ENCODE results near the gene SPO11.

Gene SPO11

GRCh38 chr20:57291003-57291402 is 38.6 kb upstream of the SPO11 start:
- H3K4me1 ChIP-seq (ENCODE audit: insufficient read depth, low read length) = peaks cover 27% of the 10 kb centered on the region

GRCh38 chr20:57291694-57292093 is 37.9 kb upstream of the SPO11 start:
- no peak overlapping the region for H3K27ac ChIP-seq (ENCODE audit: low read depth, low read length)

More at GRCh38 chr20:57291003-57291402, 38.6 kb upstream of the SPO11 start:
- Histone ChIP-seq H3K9me3 (ENCODE audit: low read length) (no peaks in the 10 kb centered on the region), H3K9ac (ENCODE audit: low read length) (no peak overlapping the region), H3K27ac (ENCODE audit: low read depth, low read length) (no peak overlapping the region), H3K4me3 (ENCODE audit: low read depth in 1 of 2, low read length in 2 of 2) (no peak overlapping the region), H3K36me3 (ENCODE audit: insufficient read depth, low read length) (no peaks in the 10 kb centered on the region), H3K27me3 (ENCODE audit: control insufficient read depth in 1 of 2, insufficient read depth in 2 of 2, low read length in 2 of 2) (peaks cover 4 to 23% of the 10 kb centered on the region in 2 donors)

GRCh38 chr20:57292611-57293010 is 37.0 kb upstream of the SPO11 start:
- Histone ChIP-seq H3K9me3 (ENCODE audit: low read length) (no peaks in the 10 kb centered on the region), H3K27me3 (ENCODE audit: control insufficient read depth in 1 of 2, insufficient read depth in 2 of 2, low read length in 2 of 2) (peaks cover 4 to 23% of the 10 kb centered on the region in 2 donors), H3K4me1 (ENCODE audit: insufficient read depth, low read length) (peaks cover 23% of the 10 kb centered on the region), H3K4me3 (ENCODE audit: low read depth in 1 of 2, low read length in 2 of 2) (no peak overlapping the region), H3K27ac (ENCODE audit: low read depth, low read length) (no peak overlapping the region), H3K36me3 (ENCODE audit: insufficient read depth, low read length) (no peaks in the 10 kb centered on the region), H3K9ac (ENCODE audit: low read length) (no peak overlapping the region)

More at GRCh38 chr20:57291694-57292093, 37.9 kb upstream of the SPO11 start:
- Histone ChIP-seq H3K27me3 (ENCODE audit: control insufficient read depth in 1 of 2, insufficient read depth in 2 of 2, low read length in 2 of 2) (peaks cover 4 to 23% of the 10 kb centered on the region in 2 donors), H3K9me3 (ENCODE audit: low read length) (no peaks in the 10 kb centered on the region), H3K9ac (ENCODE audit: low read length) (no peak overlapping the region), H3K4me3 (ENCODE audit: low read depth in 1 of 2, low read length in 2 of 2) (no peak overlapping the region), H3K4me1 (ENCODE audit: insufficient read depth, low read length) (peaks cover 27% of the 10 kb centered on the region), H3K36me3 (ENCODE audit: insufficient read depth, low read length) (no peaks in the 10 kb centered on the region)

DNA sequence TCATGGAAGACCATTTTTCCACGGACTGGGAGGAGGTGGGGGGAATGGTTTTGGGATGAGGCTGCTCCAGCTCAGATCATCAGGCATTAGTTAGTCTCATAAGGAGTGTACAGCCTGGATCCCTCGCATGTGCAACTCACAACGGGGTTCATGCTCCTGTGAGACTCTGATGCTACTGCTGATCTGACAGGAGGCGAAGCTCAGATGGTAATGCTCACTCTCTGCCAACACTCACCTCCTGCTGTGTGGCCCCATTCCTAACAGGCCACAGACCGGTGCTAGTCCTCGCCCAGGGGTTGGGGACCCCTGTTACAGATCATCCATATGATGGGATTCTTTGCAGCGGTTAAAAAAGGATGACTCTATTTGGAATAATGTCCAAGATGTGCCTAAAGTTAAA is 35.6 kb upstream of the SPO11 start:
- Histone ChIP-seq H3K4me1 (ENCODE audit: insufficient read depth, low read length) (peaks cover 9% of the 10 kb centered on the region), H3K36me3 (ENCODE audit: insufficient read depth, low read length) (no peaks in the 10 kb centered on the region), H3K4me3 (ENCODE audit: low read depth in 1 of 2, low read length in 2 of 2) (no peak overlapping the region), H3K9ac (ENCODE audit: low read length) (no peak overlapping the region), H3K27me3 (ENCODE audit: control insufficient read depth in 1 of 2, insufficient read depth in 2 of 2, low read length in 2 of 2) (peaks cover 4 to 20% of the 10 kb centered on the region in 2 donors), H3K9me3 (ENCODE audit: low read length) (no peaks in the 10 kb centered on the region), H3K27ac (ENCODE audit: low read depth, low read length) (no peak overlapping the region)

DNA sequence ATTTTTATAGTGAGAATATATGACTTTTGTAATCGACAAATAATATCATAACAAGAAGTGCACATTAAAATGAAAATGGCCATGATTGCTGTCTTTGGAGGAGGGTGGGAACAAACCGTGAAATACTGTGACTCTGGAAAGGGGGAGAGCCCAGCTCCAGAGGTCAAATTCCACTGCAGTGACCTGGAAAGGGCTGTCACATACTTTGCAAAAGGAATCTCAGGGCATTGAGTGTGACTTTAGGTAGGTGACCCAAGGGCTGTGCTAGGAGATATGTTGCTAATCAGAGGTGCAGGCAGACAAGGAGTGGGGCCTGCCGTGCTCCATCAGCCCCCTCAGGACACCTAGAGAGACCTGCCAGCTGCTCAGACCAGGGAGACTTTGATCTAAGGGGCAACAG is 35.1 kb upstream of the SPO11 start:
- Histone ChIP-seq H3K4me3 (ENCODE audit: low read depth in 1 of 2, low read length in 2 of 2) (no peak overlapping the region), H3K9me3 (ENCODE audit: low read length) (no peaks in the 10 kb centered on the region), H3K4me1 (ENCODE audit: insufficient read depth, low read length) (peaks cover 4% of the 10 kb centered on the region), H3K27ac (ENCODE audit: low read depth, low read length) (no peak overlapping the region), H3K27me3 (ENCODE audit: control insufficient read depth in 1 of 2, insufficient read depth in 2 of 2, low read length in 2 of 2) (peaks cover 4 to 18% of the 10 kb centered on the region in 2 donors), H3K9ac (ENCODE audit: low read length) (no peak overlapping the region), H3K36me3 (ENCODE audit: insufficient read depth, low read length) (no peaks in the 10 kb centered on the region)

DNA sequence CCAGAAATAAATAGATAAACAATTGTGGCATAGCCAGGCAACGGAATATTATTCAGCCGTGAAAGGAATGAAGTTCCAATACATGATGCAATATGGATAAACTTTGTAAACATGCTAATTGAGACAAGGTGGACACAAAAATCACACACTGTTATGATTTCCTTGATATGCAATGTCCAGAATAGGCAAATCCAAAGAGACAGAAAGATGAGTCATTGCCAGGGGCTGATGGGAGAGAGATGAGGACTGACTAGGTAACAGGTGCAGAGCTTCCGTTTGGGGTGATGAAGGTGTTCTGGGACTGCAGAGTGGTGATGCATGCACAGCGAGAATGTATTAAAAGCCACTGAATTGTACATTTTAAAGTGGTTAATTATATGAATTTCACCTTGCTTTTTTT is 31.1 kb upstream of the SPO11 start:
- Histone ChIP-seq H3K4me1 (ENCODE audit: insufficient read depth, low read length) (no peaks in the 10 kb centered on the region), H3K27me3 (ENCODE audit: control insufficient read depth in 1 of 2, insufficient read depth in 2 of 2, low read length in 2 of 2) (peaks cover 0 to 3% of the 10 kb centered on the region in 2 donors), H3K9ac (ENCODE audit: low read length) (no peak overlapping the region), H3K4me3 (ENCODE audit: low read depth in 1 of 2, low read length in 2 of 2) (no peak overlapping the region), H3K27ac (ENCODE audit: low read depth, low read length) (no peak overlapping the region), H3K36me3 (ENCODE audit: insufficient read depth, low read length) (no peaks in the 10 kb centered on the region), H3K9me3 (ENCODE audit: low read length) (no peaks in the 10 kb centered on the region)

DNA sequence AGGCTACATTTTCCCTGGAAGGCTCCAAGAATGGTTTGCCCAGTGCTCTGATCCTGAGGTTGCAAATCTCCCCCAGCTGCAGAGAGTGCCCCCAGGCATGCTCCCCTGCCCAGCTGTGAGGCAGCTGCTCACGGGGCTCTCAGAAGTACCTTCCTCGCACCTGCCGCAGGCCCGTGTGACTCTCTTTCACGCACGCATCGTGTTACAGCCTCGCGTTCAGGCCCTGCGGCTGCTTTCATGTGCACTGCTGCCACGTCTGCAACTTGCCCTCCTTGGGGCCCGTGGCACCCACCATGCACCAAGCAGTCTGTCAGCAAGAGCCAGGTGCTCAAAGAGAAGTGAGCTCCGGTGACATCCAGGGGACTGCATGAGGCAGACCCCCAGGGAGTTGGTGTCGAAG is 28.6 kb upstream of the SPO11 start:
- Histone ChIP-seq H3K4me1 (ENCODE audit: insufficient read depth, low read length) (no peaks in the 10 kb centered on the region), H3K9ac (ENCODE audit: low read length) (no peak overlapping the region), H3K9me3 (ENCODE audit: low read length) (no peaks in the 10 kb centered on the region), H3K36me3 (ENCODE audit: insufficient read depth, low read length) (no peaks in the 10 kb centered on the region), H3K27ac (ENCODE audit: low read depth, low read length) (no peak overlapping the region), H3K4me3 (ENCODE audit: low read depth in 1 of 2, low read length in 2 of 2) (no peak overlapping the region), H3K27me3 (ENCODE audit: control insufficient read depth in 1 of 2, insufficient read depth in 2 of 2, low read length in 2 of 2) (no peaks in the 10 kb centered on the region)

- no peaks in the 10 kb centered on the region for H3K9me3 ChIP-seq (ENCODE audit: low read length)
- no peak overlapping the region for H3K27ac ChIP-seq (ENCODE audit: low read depth, low read length)
- H3K4me3 ChIP-seq (ENCODE audit: low read depth in 1 of 2, low read length in 2 of 2) = no peak overlapping the region
Observed at GRCh38 chr20:57306747-57307146, 22.9 kb upstream of the SPO11 start.

DNA sequence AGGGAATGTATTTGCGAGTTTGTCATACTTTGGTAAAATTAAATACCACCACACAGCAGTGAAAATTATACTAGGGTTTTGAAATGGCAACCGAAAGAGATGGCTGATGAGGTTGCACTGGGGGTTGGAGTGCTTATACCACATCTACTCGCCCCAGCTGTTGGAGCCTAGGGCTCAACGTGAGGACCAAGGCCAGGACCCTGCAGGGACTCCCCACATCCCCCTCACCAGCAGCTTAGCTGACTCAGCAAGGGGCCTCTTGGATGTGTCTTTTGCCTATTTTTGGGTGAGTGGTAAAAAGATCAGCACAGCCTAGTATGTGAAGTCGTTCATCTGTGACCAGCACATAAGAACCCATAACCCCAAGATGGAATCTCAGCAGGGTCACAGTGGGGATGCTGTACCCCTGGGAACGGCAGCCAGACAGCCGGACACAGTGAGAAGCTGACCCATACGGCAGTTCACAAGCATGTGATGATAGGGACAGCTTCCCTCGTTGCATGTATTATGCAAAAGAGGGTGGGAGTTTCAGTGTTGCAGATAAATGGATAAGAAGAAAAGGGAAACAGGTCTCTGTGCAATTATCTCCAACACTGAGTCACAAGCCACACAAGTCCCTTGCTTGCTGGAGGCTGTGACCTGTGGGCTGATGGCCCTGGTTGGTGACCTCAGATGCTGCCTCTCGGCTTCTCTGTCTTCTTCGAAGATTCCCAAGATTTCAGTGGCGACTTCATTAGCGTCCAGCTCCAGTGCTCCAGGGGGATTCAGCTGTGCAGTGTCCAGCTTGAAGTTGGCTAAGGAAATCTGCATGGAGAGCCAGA is 20.9 kb upstream of the SPO11 start:
- Histone ChIP-seq H3K36me3 (ENCODE audit: insufficient read depth, low read length) (no peaks in the 10 kb centered on the region), H3K27ac (ENCODE audit: low read depth, low read length) (no peak overlapping the region), H3K9me3 (ENCODE audit: low read length) (no peaks in the 10 kb centered on the region), H3K27me3 (ENCODE audit: control insufficient read depth in 1 of 2, insufficient read depth in 2 of 2, low read length in 2 of 2) (no peaks in the 10 kb centered on the region), H3K4me1 (ENCODE audit: insufficient read depth, low read length) (no peaks in the 10 kb centered on the region), H3K9ac (ENCODE audit: low read length) (no peak overlapping the region), H3K4me3 (ENCODE audit: low read depth in 1 of 2, low read length in 2 of 2) (no peak overlapping the region)

More at GRCh38 chr20:57306747-57307146, 22.9 kb upstream of the SPO11 start:
- no peaks in the 10 kb centered on the region for H3K4me1 ChIP-seq (ENCODE audit: insufficient read depth, low read length)
- no peak overlapping the region for H3K9ac ChIP-seq (ENCODE audit: low read length)
- H3K27me3 ChIP-seq (ENCODE audit: control insufficient read depth in 1 of 2, insufficient read depth in 2 of 2, low read length in 2 of 2) = no peaks in the 10 kb centered on the region
- H3K36me3 ChIP-seq (ENCODE audit: insufficient read depth, low read length) = no peaks in the 10 kb centered on the region

DNA sequence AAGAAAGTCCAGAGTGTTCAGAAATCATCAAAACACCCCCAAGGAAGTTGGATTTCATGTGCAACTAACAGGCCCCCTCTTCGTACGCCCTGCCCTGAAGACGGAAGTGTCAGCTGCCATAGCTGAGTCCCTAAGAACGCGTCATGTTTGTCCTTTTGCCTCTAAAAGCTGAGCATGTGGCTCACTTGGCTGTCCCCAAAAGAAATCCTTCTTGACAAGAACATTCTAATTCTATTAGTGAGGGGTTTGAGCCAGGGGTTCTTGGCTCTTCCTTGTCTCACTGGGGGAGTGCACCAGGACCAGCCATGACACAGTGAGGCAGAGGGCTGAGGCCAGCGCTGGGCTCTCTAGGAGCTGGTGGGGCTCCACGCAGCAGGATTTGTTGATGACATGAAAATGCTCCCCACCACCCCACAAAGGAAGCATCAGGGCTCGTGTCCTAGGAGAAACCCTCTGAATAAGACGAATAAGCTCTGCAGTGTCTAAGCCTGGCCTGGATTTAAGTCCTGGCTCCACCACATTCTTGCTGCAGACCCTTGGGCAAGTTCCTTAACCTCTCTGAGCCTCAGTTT is 20.0 kb upstream of the SPO11 start:
- Histone ChIP-seq H3K27ac (ENCODE audit: low read depth, low read length) (no peak overlapping the region), H3K9me3 (ENCODE audit: low read length) (no peaks in the 10 kb centered on the region), H3K36me3 (ENCODE audit: insufficient read depth, low read length) (no peaks in the 10 kb centered on the region), H3K4me1 (ENCODE audit: insufficient read depth, low read length) (no peaks in the 10 kb centered on the region), H3K9ac (ENCODE audit: low read length) (no peak overlapping the region), H3K27me3 (ENCODE audit: control insufficient read depth in 1 of 2, insufficient read depth in 2 of 2, low read length in 2 of 2) (no peaks in the 10 kb centered on the region), H3K4me3 (ENCODE audit: low read depth in 1 of 2, low read length in 2 of 2) (no peak overlapping the region)

DNA sequence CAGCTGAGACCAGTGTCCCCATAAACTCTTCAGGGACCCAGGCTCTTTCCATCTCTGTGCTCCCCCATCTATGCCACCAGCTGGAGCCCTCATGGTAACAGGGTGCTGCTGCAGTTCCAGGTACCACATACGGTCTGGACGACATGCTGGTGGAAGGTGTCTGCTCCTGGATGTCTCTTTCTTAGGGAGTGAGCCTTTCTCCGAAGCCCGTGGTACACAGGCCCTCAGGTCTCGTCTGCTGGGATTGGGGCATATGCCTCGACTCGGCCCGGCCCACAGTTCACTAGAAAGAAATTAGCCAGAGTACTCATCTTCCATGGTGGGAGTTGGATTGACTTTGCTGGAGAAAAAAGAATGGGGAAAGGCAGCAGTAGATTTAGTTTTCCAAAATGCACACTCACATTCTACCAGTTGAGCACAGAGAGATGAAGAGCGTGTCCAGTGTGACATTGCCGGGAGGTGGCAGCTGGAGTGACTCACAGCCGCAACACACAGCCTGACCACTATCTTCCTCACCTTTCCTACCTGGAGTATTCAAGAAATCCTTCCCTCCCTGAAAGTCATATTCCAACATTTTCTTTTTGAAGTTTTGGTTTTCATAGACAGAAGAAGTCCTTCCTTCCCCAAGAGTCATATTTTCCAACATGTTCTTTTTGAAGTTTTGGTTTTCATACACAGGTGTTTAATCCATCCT is 18.6 kb upstream of the SPO11 start:
- Histone ChIP-seq H3K4me3 (ENCODE audit: low read depth in 1 of 2, low read length in 2 of 2) (no peak overlapping the region), H3K9ac (ENCODE audit: low read length) (no peak overlapping the region), H3K9me3 (ENCODE audit: low read length) (no peaks in the 10 kb centered on the region), H3K4me1 (ENCODE audit: insufficient read depth, low read length) (no peaks in the 10 kb centered on the region), H3K27ac (ENCODE audit: low read depth, low read length) (no peak overlapping the region), H3K27me3 (ENCODE audit: control insufficient read depth in 1 of 2, insufficient read depth in 2 of 2, low read length in 2 of 2) (no peaks in the 10 kb centered on the region), H3K36me3 (ENCODE audit: insufficient read depth, low read length) (no peaks in the 10 kb centered on the region)
